OCI-LY3 (cell line): Measurements from ENCODE around the gene PLCXD1.
"Not testable (repeated sequence)": the region's sequence is repeated elsewhere in the genome, so short reads cannot be mapped to it uniquely, and the experiment has no call there.

Source experiments
- CTCF ChIP-seq: fragments of 200-600, 300-600 bp; sonication (generic); IDR thresholded peaks from 2 replicates; pipeline ENCODE4 v1.5.1; 2014; ENCODE audit warnings: antibody characterized with exemption, low read length, low read depth
- EZH2phosphoT487 ChIP-seq: fragments of 200-600 bp; shearing (Covaris generic); IDR thresholded peaks from 2 replicates; pipeline ENCODE4 v1.6.1; 2018; ENCODE audit warnings: antibody characterized with exemption, mixed run types, low read depth

DNA sequence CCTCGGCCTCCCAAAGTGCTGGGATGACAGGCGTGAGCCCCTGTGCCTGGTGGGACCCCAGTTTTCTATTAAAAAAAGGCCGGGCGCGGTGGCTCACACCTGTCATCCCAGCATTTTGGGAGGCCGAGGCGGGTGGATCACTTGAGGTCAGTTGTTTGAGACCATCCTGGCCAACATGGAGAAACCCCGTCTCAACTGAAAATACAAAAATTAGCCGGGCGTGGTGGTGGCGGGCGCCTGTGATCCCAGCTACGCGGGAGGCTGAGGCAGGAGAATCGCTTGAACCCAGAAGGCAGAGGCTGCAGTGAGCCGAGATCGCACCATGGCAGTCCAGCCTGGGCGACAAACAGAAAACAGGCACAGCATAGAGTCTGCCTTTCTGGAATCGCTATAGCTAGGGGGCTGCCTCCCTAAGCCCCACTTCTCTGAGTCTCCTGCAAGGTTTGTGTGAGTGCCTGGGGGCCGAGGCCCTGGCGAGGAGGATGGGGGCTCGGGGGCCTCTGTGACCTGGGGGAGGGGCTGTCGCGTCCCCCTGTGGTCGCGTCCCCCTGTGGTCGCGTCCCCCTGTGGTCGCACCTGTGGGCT is 49.1 kb downstream of the PLCXD1 start:
- TF ChIP-seq CTCF, EZH2phosphoT487: not testable (repeated sequence)
